ENCODE measurements around the gene ZSWIM8. TPM values are rescaled to one million over a fixed set of nuclear protein-coding genes. Genes with fewer than 3 reads are reported as not detected.

Gene ZSWIM8
- total RNA-seq, 4 donors from 2014 or later = 52.6 to 81.4 (median 78.9) TPM

DNA sequence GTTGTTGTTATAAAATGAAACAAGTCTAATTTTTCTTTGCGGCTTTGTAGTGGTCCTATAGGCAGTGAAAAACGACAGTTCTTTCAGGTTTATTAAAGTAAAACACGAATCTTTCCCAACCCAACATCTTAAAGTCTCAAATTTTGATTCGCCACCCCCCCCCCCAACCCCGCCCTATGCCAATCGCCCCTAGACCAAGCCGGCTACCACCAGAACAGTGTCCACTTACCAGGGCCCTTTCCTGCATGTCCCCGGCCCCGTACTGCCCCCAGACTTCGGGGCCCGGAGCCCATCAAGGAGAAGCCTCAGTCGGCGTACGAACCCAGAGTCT lies 3.9 kb upstream of the ZSWIM8 start:
- peaks cover 36 to 45% of the 10 kb centered on the region in 2 donors for H3K4me1 ChIP-seq
- in situ Hi-C loops (cut with MboI; ENCODE audit: low sequenced_read_pairs in 4 of 4) = no loop called here
- H3K4me3 ChIP-seq = peak overlapping the region; percentile 94 to 100 (median 99)
- ATAC-seq (peak; percentile 11 to 19), DNase-seq (no peak)
- intact Hi-C loops (cut with DNase I; ENCODE audit: low total_unique reads) = no loop called here
- TF ChIP-seq, protein P1, sequence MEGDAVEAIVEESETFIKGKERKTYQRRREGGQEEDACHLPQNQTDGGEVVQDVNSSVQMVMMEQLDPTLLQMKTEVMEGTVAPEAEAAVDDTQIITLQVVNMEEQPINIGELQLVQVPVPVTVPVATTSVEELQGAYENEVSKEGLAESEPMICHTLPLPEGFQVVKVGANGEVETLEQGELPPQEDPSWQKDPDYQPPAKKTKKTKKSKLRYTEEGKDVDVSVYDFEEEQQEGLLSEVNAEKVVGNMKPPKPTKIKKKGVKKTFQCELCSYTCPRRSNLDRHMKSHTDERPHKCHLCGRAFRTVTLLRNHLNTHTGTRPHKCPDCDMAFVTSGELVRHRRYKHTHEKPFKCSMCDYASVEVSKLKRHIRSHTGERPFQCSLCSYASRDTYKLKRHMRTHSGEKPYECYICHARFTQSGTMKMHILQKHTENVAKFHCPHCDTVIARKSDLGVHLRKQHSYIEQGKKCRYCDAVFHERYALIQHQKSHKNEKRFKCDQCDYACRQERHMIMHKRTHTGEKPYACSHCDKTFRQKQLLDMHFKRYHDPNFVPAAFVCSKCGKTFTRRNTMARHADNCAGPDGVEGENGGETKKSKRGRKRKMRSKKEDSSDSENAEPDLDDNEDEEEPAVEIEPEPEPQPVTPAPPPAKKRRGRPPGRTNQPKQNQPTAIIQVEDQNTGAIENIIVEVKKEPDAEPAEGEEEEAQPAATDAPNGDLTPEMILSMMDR (IDR thresholded peaks at IDR 0.05 in 4 of 5, conservative IDR thresholded peaks at IDR 0.05 in 1 of 5) = no peak
- no peak for TF ChIP-seq POLR2A (IDR thresholded peaks at IDR 0.05)
- H3K27me3 ChIP-seq = no peaks in the 10 kb centered on the region
- peaks cover 0 to 11% of the 10 kb centered on the region in 2 donors for H3K36me3 ChIP-seq
- H3K9me3 ChIP-seq = no peaks in the 10 kb centered on the region
- peak overlapping the region; percentile 96 to 99 (median 97) for H3K27ac ChIP-seq

DNA sequence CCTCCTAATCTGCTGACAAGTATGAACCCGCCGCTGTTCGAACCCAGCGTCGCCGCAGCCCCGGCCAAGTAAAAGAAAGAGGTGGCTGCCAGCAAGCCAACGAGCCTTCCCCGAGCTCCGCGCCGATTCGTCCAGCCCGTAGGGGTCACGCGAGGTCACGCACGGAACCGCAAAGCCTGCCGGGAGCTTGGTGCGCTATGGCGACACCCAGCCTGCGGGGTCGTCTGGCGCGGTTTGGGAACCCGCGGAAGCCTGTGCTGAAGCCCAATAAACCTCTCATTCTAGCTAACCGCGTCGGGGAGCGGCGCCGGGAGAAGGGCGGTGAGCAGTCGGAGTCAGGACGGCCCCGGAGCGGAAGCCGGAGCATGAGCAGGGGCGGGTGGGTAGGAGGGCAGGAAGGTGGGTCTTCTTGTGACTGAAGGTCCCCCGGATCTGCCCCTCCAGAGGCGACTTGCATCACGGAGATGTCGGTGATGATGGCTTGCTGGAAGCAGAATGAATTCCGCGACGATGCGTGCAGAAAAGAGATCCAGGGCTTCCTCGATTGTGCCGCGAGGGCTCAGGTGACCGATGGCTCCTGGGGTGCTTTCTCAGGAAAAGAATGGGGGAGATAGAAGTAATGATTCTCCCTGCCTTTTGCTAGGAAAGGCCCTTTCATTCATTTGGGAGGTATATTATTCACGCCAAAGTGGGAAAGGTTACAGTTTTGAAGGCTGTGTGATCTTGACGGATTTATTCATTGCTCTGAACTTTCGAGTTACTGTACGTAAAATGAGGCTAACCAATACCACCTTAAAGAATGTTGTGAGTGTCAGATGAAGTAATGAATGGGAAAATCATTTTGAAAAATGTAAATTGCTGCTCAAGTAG lies 3.3 kb upstream of the ZSWIM8 start, which contains the start of gene CHCHD1:
Gene CHCHD1, plus strand, starts transcription at position 170 of the 870 bp plus-strand sequence. Its CDS starts 28 bp downstream, at position 198.
- intact Hi-C loops (cut with DNase I; ENCODE audit: low total_unique reads) (no loop called here), in situ Hi-C loops (cut with MboI; ENCODE audit: low sequenced_read_pairs in 4 of 4) (no loop called here)
- TF ChIP-seq, protein P1 (IDR thresholded peaks at IDR 0.05 in 4 of 5, conservative IDR thresholded peaks at IDR 0.05 in 1 of 5) = no peak
- TF ChIP-seq POLR2A (IDR thresholded peaks at IDR 0.05) = peak; percentile 39 to 70
- no peaks in the 10 kb centered on the region for H3K9me3 ChIP-seq
- H3K27ac ChIP-seq = peak within 1 kb of the TSS; percentile 96 to 99 (median 97)
- ATAC-seq = peak; percentile 58 to 68
- no peaks in the 10 kb centered on the region for H3K27me3 ChIP-seq
- peak; percentile 88 to 90 for DNase-seq
- H3K4me3 ChIP-seq = peak within 1 kb of the TSS; percentile 94 to 100 (median 99)
- H3K36me3 ChIP-seq = peaks cover 0 to 11% of the 10 kb centered on the region in 2 donors
- peaks cover 42 to 51% of the 10 kb centered on the region in 2 donors for H3K4me1 ChIP-seq

DNA sequence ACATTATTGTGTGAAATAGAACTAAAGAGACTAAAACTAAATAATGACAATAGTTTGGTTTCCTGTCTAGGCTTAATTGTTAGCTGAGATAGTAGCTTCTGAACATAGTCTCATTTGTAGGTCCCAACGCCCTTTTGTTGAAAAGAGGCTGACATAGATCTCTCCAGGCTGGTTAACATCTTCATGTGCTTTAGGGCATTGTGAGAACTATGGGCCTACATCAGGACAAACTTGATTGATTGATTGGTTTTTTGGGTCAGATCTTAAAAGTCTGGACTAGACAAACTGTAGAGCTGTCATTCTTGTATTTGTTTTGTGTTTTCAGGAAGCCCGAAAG lies 2.7 kb upstream of the ZSWIM8 start:
- in situ Hi-C loops (cut with MboI; ENCODE audit: low sequenced_read_pairs in 4 of 4) = no loop called here
- ATAC-seq (no peak), DNase-seq (no peak)
- intact Hi-C loops (cut with DNase I; ENCODE audit: low total_unique reads) = no loop called here
- Histone ChIP-seq H3K9me3 (no peaks in the 10 kb centered on the region), H3K4me3 (peak overlapping the region; percentile 94 to 100 (median 99)), H3K27ac (peak overlapping the region; percentile 96 to 99 (median 97)), H3K27me3 (no peaks in the 10 kb centered on the region), H3K4me1 (peaks cover 48 to 57% of the 10 kb centered on the region in 2 donors), H3K36me3 (peaks cover 0 to 11% of the 10 kb centered on the region in 2 donors)
- TF ChIP-seq POLR2A (IDR thresholded peaks at IDR 0.05) = no peak
- TF ChIP-seq, protein P1 (IDR thresholded peaks at IDR 0.05 in 4 of 5, conservative IDR thresholded peaks at IDR 0.05 in 1 of 5) = no peak

DNA sequence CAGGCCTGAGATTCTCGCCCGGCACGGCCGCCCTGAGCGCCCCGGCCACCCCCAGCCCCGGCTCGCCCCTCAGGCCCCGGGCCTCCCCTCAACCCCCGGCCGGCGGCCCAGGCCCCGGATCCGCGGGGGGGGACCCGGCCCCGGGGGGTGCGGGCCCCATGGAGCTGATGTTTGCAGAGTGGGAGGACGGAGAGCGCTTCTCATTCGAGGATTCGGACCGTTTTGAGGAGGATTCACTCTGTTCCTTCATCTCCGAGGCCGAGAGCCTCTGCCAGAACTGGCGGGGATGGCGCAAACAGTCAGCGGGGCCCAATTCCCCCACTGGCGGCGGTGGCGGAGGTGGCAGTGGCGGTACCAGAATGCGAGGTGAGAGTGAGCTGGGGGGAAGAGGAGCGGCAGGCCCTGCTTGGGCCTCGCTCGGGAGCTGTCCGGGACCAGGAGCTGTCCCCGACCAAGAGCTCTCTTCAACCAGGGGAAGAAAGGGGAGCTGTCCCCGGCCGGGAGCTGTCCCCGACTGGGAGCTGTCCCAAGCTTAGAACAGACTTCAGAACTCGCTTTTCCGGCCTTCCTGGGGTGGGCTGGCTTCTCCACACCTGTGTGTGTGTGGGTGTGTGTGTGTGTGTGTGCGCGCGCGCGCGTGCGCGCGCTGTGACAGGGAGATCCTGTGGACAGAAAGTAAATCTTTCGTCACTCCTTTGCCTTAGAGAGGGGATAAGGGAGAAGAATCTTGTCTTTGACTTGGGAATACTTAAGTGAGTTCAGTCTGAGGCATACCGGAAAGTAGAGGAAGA lies 510 bp downstream of the ZSWIM8 start:
- H3K27ac ChIP-seq = peak overlapping the region; percentile 80 to 95 (median 90)
- peak overlapping the region; percentile 73 to 93 (median 86) for H3K4me3 ChIP-seq
- ATAC-seq (peak; percentile 22 to 34), DNase-seq (peak in 1 of 2 donors; percentile 46)
- no peaks in the 10 kb centered on the region for H3K27me3 ChIP-seq
- peaks cover 47 to 57% of the 10 kb centered on the region in 2 donors for H3K4me1 ChIP-seq
- H3K9me3 ChIP-seq = no peaks in the 10 kb centered on the region
- in situ Hi-C loops (cut with MboI; ENCODE audit: low sequenced_read_pairs in 4 of 4) (no loop called here), intact Hi-C loops (cut with DNase I; ENCODE audit: low total_unique reads) (loop anchor here (1.0 to 5.0 kb wide), 3 partner anchors 25 to 91 kb away; partner anchors contain the start of genes NDST2 and SEC24C)
- H3K36me3 ChIP-seq = peaks cover 2 to 24% of the 10 kb centered on the region in 2 donors
- TF ChIP-seq POLR2A (IDR thresholded peaks at IDR 0.05) = no peak

Measured in gastrocnemius medialis (tissue), 4 donors.